Lung (tissue), 12 donors: ENCODE measurements around the gene ADAMTS15. TPM values are rescaled to one million over a fixed set of nuclear protein-coding genes. Genes with fewer than 3 reads are reported as not detected.
A peak's percentile ranks its signal among the peaks of the same experiment; 100 is the strongest.

Source experiments
- ATAC-seq: fragments of 200-7000 bp; cut with Tn5 transposase; one replicate; pipeline ENCODE4 v1.9.1; 2020; ENCODE audit warnings: moderate number of reproducible peaks; ENCODE audit not compliant: insufficient read depth, low FRiP score
- DNase-seq, 3 donors: peaks; one replicate each; pipeline ENCODE4 v3.0.0-alpha.2; 2013 to 2017
- H3K27ac ChIP-seq, 2 donors: one replicate each; pipeline ENCODE4 v1.5.1; 2013; ENCODE audit warnings: mild to moderate bottlenecking in 2 of 2, moderate library complexity in 2 of 2, control low read depth in 1 of 2, inconsistent platforms in 1 of 2, low read depth in 1 of 2, low read length in 1 of 2
- H3K27me3 ChIP-seq, 3 donors: one replicate each; pipeline ENCODE4 v1.5.1; 2013; ENCODE audit warnings: low read length in 2 of 3; ENCODE audit not compliant: control insufficient read depth in 3 of 3, insufficient read depth in 3 of 3
- H3K36me3 ChIP-seq, 4 donors: one replicate each; pipeline ENCODE4 v1.5.1; 2013; ENCODE audit warnings: low read length in 4 of 4, mild to moderate bottlenecking in 1 of 4, moderate library complexity in 1 of 4; ENCODE audit not compliant: control insufficient read depth in 4 of 4, insufficient read depth in 4 of 4
- H3K4me1 ChIP-seq, 5 donors: one replicate each; pipeline ENCODE4 v1.5.1; 2013; ENCODE audit warnings: low read length in 5 of 5, mild to moderate bottlenecking in 2 of 5, moderate library complexity in 1 of 5; ENCODE audit not compliant: control insufficient read depth in 5 of 5, insufficient read depth in 5 of 5
- H3K4me3 ChIP-seq: one replicate; pipeline ENCODE4 v1.5.1; 2013; ENCODE audit warnings: mild to moderate bottlenecking, control low read depth, moderate library complexity
- H3K9ac ChIP-seq, 2 donors: one replicate each; pipeline ENCODE4 v1.5.1; 2013; ENCODE audit warnings: low read length in 2 of 2, control low read depth in 1 of 2; ENCODE audit not compliant: insufficient read depth in 1 of 2
- H3K9me3 ChIP-seq, 4 donors: one replicate each; pipeline ENCODE4 v1.5.1; 2013; ENCODE audit warnings: low read length in 3 of 4, mild to moderate bottlenecking in 1 of 4, moderate library complexity in 1 of 4; ENCODE audit not compliant: control insufficient read depth in 4 of 4, insufficient read depth in 3 of 4
- CTCF ChIP-seq: IDR thresholded peaks from 2 replicates; pipeline ENCODE4 v1.5.1; 2012; ENCODE audit warnings: mild to moderate bottlenecking; ENCODE audit errors: control extremely low read depth, extremely low read depth
- WGBS, 2 donors: extraction: QIAGEN DNeasy Blood & Tissue Kit; methylation state at CpG; one replicate each; pipeline ENCODE4 v1.1.7; 2013; 5-methylcytosine and 5-hydroxymethylcytosine counted together
- polyA plus RNA-seq, 2 donors: library from polyadenylated mRNA; stranded (reverse); fragments of 200-250 nt; gene quantifications; one replicate each; pipeline ENCODE4 v1.2.1, GENCODE V29; 2013
- total RNA-seq, 2 donors: library from RNA; depleted of rRNA in 1 of 2; stranded (reverse); fragments of >200 nt in 1 of 2; gene quantifications; one replicate each; pipeline ENCODE4 v1.2.1, GENCODE V29; 2014 to 2021
- donor health status: control.
- donor health status: control.
- donor health status: Bipolar disorder and iron deficiency.
- donor health status: healthy.
- donor health status: DM: yes; HTN: yes; CAD: no.

Gene ADAMTS15
- total and polyA plus RNA-seq, 4 donors = 4.4 to 22.9 (median 13.3) TPM

- WGBS, 2 donors = 94 to 96% methylated on average over 11 of the region's 11 CpGs
- no peak for TF ChIP-seq CTCF
- no peak overlapping the region for H3K9ac ChIP-seq
- ATAC-seq = no peak
- no peak overlapping the region for H3K4me3 ChIP-seq
- H3K9me3 ChIP-seq = no peaks in the 10 kb centered on the region
- H3K36me3 ChIP-seq = no peaks in the 10 kb centered on the region
- DNase-seq = no peak
- H3K27me3 ChIP-seq = no peaks in the 10 kb centered on the region
- no peak overlapping the region for H3K27ac ChIP-seq
- peaks cover 0 to 44% (median 11%) of the 10 kb centered on the region in 5 donors for H3K4me1 ChIP-seq
These were observed 31.5 kb upstream of the ADAMTS15 start for GRCh38 chr11:130416906-130417305.

DNA sequence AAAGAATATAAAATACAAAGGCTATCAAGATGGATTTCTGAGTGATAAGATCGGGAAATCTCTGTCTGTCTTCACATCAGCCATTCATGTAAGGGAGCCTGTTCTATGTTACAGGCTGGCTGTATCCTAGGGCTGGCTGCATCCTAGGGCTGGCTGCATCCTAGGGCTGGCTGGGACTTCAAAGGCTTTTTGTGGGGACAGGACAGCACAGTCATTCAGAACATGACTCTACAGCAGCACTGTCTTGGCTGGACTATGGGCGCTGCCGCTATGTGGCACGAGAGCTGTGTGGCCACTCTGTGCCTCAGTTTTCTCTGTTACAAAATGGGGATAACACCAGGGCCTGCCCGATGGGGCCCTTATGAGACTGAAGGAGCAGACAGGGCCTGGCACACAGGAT, 30.2 kb upstream of the ADAMTS15 start:
- WGBS, 2 donors = 83 to 91% methylated on average over 5 of the region's 5 CpGs
- Histone ChIP-seq H3K36me3 (no peaks in the 10 kb centered on the region), H3K4me1 (peaks cover 0 to 53% (median 15%) of the 10 kb centered on the region in 5 donors), H3K27me3 (peaks cover 0 to 2% (median 0%) of the 10 kb centered on the region in 3 donors), H3K9ac (no peak overlapping the region), H3K4me3 (no peak overlapping the region), H3K9me3 (no peaks in the 10 kb centered on the region), H3K27ac (peak overlapping the region in 1 of 2 donors; percentile 2)
- no peak for TF ChIP-seq CTCF
- ATAC-seq = no peak
- DNase-seq = no peak

- H3K27ac ChIP-seq = peak overlapping the region in 1 of 2 donors; percentile 68
- 63 to 71% methylated on average over 12 of the region's 12 CpGs for WGBS, 2 donors
- no peak overlapping the region for H3K9ac ChIP-seq
- H3K27me3 ChIP-seq = peaks cover 0 to 2% (median 0%) of the 10 kb centered on the region in 3 donors
- TF ChIP-seq CTCF = no peak
- peaks cover 0 to 59% (median 20%) of the 10 kb centered on the region in 5 donors for H3K4me1 ChIP-seq
- ATAC-seq (no peak), DNase-seq (peak; percentile 66 to 76 (median 74))
- no peak overlapping the region for H3K4me3 ChIP-seq
- H3K9me3 ChIP-seq = no peaks in the 10 kb centered on the region
- H3K36me3 ChIP-seq = no peaks in the 10 kb centered on the region
These were observed 29.7 kb upstream of the ADAMTS15 start for GRCh38 chr11:130418756-130419155.
